Measurements from ENCODE around the gene CNDP1.

- TF ChIP-seq CTCF (optimal IDR thresholded peaks at IDR 0.05 in 1 of 3, IDR thresholded peaks at IDR 0.05 in 1 of 3, conservative IDR thresholded peaks at IDR 0.05 in 1 of 3; ENCODE audit: extremely low read depth in 1 of 3, insufficient read depth in 2 of 3, low read length in 3 of 3) (no peak), EZH2 (IDR thresholded peaks at IDR 0.05; ENCODE audit: low read length) (no peak)
Measured at GRCh38 chr18:74508821-74509225, 25.5 kb upstream of the CNDP1 start.
